ENCODE data around the gene KCTD16.

KCTD16 gene

GRCh38 chr5:144367991-144368390, 197.3 kb downstream of the KCTD16 start:
- no peak for DNase-seq (ENCODE audit: low read depth in 2 of 2)
- H3K4me3 ChIP-seq (replicated peaks in 1 of 2; ENCODE audit: low read depth in 2 of 2, low read length in 2 of 2): no peak overlapping the region

GRCh38 chr5:144368556-144368955, 197.9 kb downstream of the KCTD16 start:
- no peak overlapping the region for H3K4me3 ChIP-seq (replicated peaks in 1 of 2; ENCODE audit: low read depth in 2 of 2, low read length in 2 of 2)
- DNase-seq (ENCODE audit: low read depth in 2 of 2): peak; percentile 10 to 59
- no peak for TF ChIP-seq CTCF (IDR thresholded peaks at IDR 0.05; ENCODE audit: low read depth, low read length)

More at GRCh38 chr5:144367991-144368390, 197.3 kb downstream of the KCTD16 start:
- no peak for TF ChIP-seq CTCF (IDR thresholded peaks at IDR 0.05; ENCODE audit: low read depth, low read length)

- TF ChIP-seq CTCF (IDR thresholded peaks at IDR 0.05; ENCODE audit: low read depth, low read length): no peak
- no peak for DNase-seq (ENCODE audit: low read depth in 2 of 2)
- H3K4me3 ChIP-seq (replicated peaks in 1 of 2; ENCODE audit: low read depth in 2 of 2, low read length in 2 of 2): no peak overlapping the region
Observed at GRCh38 chr5:144369006-144369405, 198.3 kb downstream of the KCTD16 start.

- no peak for DNase-seq (ENCODE audit: low read depth in 2 of 2)
- TF ChIP-seq CTCF (IDR thresholded peaks at IDR 0.05; ENCODE audit: low read depth, low read length): no peak
- no peak overlapping the region for H3K4me3 ChIP-seq (replicated peaks in 1 of 2; ENCODE audit: low read depth in 2 of 2, low read length in 2 of 2)
Observed at GRCh38 chr5:144370273-144370672, 199.6 kb downstream of the KCTD16 start.

GRCh38 chr5:144374637-144375036, 204.0 kb downstream of the KCTD16 start:
- no peak overlapping the region for H3K4me3 ChIP-seq (replicated peaks in 1 of 2; ENCODE audit: low read depth in 2 of 2, low read length in 2 of 2)
- TF ChIP-seq CTCF (IDR thresholded peaks at IDR 0.05; ENCODE audit: low read depth, low read length): no peak
- DNase-seq (ENCODE audit: low read depth in 2 of 2): no peak

GRCh38 chr5:144377207-144377606, 206.5 kb downstream of the KCTD16 start:
- no peak for TF ChIP-seq CTCF (IDR thresholded peaks at IDR 0.05; ENCODE audit: low read depth, low read length)
- no peak overlapping the region for H3K4me3 ChIP-seq (replicated peaks in 1 of 2; ENCODE audit: low read depth in 2 of 2, low read length in 2 of 2)
- DNase-seq (ENCODE audit: low read depth in 2 of 2): no peak

GRCh38 chr5:144378681-144379080, 208.0 kb downstream of the KCTD16 start:
- no peak for TF ChIP-seq CTCF (IDR thresholded peaks at IDR 0.05; ENCODE audit: low read depth, low read length)
- no peak for DNase-seq (ENCODE audit: low read depth in 2 of 2)
- H3K4me3 ChIP-seq (replicated peaks in 1 of 2; ENCODE audit: low read depth in 2 of 2, low read length in 2 of 2): no peak overlapping the region
